ENCODE data around the gene NAMPT.
"Not testable (repeated sequence)": the region's sequence is repeated elsewhere in the genome, so short reads cannot be mapped to it uniquely, and the experiment has no call there.

Gene NAMPT

GRCh38 chr7:106284714-106285050 lies at the start of gene NAMPT:
Gene NAMPT, minus strand, starts transcription at chr7:106284983. Its CDS starts 99 bp downstream, at chr7:106284884.
- no peak for DNase-seq (ENCODE audit: low spot score)

- DNase-seq (ENCODE audit: low spot score) = no peak
Observed at GRCh38 chr7:106332201-106332600, 47.4 kb upstream of the NAMPT start.

GRCh38 chr7:106331441-106332175 lies 46.8 kb upstream of the NAMPT start:
- DNase-seq (ENCODE audit: low spot score) = no peak

DNA sequence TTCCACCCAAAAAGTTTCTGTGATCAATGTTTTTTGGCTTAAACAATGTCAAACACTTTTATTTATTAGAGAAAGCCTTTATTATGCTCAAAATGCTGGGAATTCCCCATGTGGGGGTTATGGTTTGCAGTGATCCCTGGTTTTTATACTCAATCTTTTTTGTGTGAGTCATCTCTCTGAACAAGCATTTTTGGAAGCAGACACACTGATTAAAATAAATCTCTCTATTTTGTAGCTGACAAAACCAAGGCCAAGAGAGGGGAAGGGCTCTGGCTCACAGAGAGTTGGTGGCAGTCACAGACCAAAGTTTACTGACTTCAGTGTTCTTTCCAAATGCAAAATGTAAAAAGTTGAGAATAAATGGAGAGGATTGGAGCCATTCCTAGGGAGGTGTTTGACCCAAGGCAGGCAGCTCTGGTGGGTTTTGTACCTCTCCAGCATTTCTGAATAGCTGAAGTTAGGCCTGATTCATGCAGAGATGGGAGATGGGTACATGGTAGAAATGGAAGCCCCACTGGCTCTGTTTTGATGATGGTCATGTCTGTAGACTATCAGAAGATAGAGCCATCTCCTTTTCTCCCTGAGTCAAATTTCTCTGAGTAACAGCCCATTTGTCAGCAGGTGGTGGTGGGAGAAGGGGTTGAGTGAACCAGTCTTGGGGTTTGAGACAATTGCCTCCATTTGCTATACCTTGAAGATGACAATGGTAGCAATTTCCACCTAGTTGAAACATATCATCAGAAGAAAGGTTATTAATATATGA lies 45.4 kb upstream of the NAMPT start:
- DNase-seq (ENCODE audit: low spot score) = no peak

DNA sequence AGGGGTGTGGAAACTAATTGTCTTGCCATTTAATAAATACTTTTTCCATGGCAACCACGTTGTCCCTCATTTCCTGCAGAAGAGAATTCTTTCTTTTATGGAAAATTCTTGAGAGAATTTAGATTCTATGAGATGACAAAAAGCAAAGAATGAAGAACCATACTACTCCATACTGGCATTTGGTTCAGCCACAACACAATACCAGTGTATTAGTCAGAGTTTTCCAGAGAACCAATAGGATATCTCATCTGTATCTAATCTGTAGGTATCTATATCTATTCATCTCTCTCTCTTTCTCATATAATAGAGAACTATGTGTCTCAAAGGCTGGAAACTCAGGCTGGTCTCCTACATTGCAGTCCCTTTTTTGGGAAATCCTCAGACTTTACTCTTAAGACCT lies 44.6 kb upstream of the NAMPT start:
- no peak for DNase-seq (ENCODE audit: low spot score)

DNA sequence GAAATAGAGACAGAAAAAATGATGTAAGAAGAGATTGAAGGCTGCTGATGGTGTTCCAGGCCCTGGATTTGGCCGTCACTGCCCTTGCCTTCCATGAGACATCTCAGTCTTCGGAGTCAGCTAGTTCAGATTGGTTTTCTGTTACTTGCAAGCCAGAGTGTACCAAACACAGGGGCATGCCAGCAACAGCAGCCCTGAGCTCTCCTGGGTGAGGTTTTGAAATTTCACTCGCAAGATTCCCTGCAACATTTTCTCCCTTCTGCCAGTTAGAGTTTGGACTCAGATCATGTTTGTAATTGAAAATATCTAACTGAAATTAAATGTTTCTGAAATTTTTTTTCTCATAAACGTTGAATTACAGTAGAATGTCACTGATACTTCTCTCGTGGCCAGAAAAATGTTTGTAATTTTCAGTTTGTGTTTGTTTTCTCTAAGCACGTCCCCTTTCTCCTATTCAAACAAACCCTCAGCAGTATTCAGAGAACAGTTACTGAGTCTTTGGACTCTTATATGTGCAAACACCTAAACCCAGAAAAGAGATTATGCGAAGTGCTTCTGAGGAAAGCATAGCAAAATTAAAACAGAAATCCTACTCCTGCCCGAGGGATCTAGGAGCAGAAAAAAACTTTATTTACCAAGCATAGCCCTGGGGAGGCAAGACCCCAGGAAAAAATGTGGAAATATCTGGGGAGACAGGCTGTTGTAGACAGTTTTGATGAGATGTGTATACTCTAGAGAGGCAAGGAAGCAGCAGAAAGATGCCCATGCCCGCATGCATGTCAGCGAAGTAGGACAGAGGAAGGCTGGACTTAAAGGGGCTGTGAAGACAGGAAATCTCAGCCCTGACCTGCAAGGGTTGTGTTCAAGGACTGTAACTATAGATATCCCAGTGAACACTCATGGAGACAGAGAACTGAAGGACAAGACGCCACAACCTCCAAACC lies 43.0 kb upstream of the NAMPT start:
- no peak for DNase-seq (ENCODE audit: low spot score)

GRCh38 chr7:106326594-106327537 lies 42.1 kb upstream of the NAMPT start:
- no peak for DNase-seq (ENCODE audit: low spot score)

GRCh38 chr7:106324509-106324908 lies 39.7 kb upstream of the NAMPT start:
- not testable (repeated sequence) for DNase-seq (ENCODE audit: low spot score)

GRCh38 chr7:106320254-106320770 lies 35.5 kb upstream of the NAMPT start:
- not testable (repeated sequence) for DNase-seq (ENCODE audit: low spot score)

GRCh38 chr7:106318482-106318881 lies 33.7 kb upstream of the NAMPT start:
- DNase-seq (ENCODE audit: low spot score) = no peak

DNA sequence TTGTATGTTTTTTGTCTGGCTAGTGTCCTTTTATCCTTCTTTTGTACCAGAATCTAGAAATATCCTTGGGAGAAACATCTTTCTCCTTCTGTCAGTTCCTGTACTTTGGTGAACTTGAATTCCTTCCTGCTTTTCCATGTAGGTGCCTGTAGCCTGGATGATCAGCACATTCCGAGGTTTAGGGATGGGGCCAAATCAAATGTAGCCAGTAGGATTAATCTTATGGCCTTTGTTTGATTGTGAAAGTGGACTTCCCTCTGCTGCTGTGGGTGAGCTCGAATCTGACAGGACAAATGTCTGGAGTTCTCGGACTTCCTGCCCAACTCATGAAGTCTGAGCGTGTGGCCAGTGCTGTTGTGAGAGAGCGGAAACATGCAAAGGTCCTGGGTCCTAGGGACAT lies 33.2 kb upstream of the NAMPT start:
- DNase-seq (ENCODE audit: low spot score) = no peak

DNA sequence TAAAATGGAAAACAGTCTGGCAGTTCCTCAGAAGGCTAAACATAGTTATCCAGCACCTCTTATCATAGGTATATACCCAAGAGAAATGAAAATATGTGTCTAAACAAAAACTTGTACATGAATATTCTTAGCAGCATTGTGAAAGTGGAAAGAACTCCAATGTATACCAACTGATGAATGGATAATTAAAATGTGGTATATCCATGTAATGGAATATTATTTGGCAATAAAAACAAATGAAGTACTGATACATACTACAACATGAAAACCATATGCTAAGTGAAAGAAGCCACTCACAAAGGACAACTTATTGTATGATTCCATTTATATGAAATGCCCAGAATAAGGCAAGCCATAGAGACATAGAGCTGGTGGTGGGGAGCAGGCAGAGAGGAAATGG lies 32.2 kb upstream of the NAMPT start:
- DNase-seq (ENCODE audit: low spot score) = no peak

GRCh38 chr7:106314875-106315274 lies 30.1 kb upstream of the NAMPT start:
- DNase-seq (ENCODE audit: low spot score) = no peak

DNA sequence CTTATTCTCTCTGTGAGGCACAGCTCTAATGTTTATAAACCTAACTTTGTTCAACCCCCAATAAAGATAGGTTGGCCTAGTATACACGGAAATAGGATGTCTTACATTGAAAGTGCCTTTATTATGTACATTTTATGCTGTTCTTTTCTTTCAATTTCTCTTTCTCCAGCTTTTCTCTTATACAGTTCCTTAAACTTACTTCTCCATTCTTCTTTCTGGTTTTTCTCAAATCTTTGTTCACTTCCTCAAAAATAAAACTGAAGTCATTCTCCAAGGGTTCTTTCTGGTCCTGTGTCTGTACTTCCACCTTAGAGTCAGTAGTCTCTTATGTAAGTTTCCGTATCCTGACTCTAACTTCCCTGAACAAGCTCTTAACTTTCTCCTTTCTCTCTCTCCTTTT lies 29.2 kb upstream of the NAMPT start:
- no peak for DNase-seq (ENCODE audit: low spot score)

- no peak for DNase-seq (ENCODE audit: low spot score)
Observed at GRCh38 chr7:106313456-106313901, 28.7 kb upstream of the NAMPT start.

DNA sequence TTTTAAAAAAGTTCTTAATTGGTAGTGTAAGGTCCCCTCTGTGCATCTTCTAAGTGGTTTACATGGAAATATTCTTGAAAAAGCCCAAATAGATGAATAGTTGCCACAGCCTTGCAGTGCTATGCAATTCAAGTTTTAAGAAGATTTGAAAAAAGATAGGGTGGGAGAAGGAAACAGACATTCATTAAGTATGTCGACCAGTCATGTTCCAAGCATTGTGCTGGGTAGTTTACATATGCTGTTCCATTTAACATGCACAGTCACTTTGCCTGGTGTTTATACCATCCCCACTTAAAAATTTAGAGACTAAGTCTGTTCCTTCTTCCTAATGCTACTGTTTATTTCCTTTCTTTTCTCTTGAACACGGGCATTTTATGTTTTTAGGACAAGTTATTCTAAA lies 28.1 kb upstream of the NAMPT start:
- no peak for DNase-seq (ENCODE audit: low spot score)

DNA sequence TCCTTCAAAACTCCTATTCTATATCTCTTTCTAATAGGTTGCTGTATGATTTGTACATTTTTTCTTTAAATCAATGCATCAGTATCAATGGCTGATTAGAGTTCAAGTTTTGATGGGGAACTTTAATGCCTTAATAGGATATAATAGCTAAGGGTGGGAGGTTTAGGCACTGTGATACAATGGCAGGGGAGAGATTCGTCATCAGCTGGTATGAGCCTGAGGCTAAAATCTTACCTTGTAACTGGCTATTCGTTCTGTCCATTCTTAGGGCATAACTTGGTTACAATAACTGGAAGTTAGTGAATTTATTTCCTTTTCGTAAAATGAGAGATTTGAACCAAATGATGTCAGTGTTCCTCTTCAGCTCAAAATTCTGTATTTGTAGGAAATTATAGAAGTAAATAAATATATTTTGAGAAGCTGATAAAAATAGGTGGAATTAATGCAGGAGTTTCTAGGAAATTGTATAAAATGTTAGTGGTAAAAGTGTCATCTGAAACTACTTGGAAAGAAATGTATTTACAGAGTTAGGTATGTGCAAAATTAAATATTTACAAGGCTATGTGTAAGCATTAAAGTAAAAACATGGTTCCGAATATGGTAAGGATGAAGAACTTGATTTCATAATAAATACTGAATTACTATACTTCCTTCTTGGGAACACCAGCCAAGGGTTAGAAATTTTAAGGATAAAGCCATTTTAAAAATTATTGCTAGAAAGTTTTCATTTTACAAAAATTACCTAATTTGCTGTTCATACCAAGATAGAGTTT lies 27.5 kb upstream of the NAMPT start:
- DNase-seq (ENCODE audit: low spot score) = no peak

- DNase-seq (ENCODE audit: low spot score) = no peak
Observed at GRCh38 chr7:106309362-106309761, 24.6 kb upstream of the NAMPT start.

GRCh38 chr7:106306256-106306655 lies 21.5 kb upstream of the NAMPT start:
- no peak for DNase-seq (ENCODE audit: low spot score)

GRCh38 chr7:106305732-106306131 lies 20.9 kb upstream of the NAMPT start:
- no peak for DNase-seq (ENCODE audit: low spot score)

Measured in hematopoietic multipotent progenitor cell treated with erythropoietin and hydrocortisone succinate and interleukin-3 and kit ligand, for 17 days (in vitro differentiated cells).